Measurements from ENCODE around the gene MAL.

DNA sequence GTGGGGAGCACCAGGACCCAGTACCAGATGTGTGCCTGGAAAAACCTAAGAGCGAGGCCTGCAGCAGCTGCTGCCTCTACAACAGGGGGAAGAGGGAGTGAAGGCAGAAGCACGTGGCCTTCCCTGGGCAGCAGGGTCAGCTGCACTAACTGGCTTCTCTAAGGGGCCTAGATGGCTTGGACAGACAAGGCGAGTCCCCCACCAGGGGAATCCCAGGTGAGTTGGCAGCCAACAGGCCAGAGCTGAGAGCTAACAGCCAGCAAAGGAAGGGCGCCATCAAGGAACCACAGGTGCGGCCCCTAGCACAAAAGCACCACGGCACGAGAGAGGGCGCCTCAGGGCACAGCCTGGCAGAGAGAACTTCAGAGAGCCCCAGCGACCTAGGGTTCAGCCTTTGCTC, 19.8 kb upstream of the MAL start:
- TF ChIP-seq TCF4 (CRISPR knock-in tag; IDR thresholded peaks at IDR 0.05; ENCODE audit: borderline replicate concordance) (no peak), ZFP3 (CRISPR knock-in tag; IDR thresholded peaks at IDR 0.05) (no peak), ARNTL (CRISPR knock-in tag; IDR thresholded peaks at IDR 0.05; ENCODE audit: borderline replicate concordance, low read depth) (no peak), ZNF70 (CRISPR knock-in tag; IDR thresholded peaks at IDR 0.05) (no peak), ESRRG (CRISPR knock-in tag; IDR thresholded peaks at IDR 0.05) (no peak)
- TF ChIP-seq, protein P1, sequence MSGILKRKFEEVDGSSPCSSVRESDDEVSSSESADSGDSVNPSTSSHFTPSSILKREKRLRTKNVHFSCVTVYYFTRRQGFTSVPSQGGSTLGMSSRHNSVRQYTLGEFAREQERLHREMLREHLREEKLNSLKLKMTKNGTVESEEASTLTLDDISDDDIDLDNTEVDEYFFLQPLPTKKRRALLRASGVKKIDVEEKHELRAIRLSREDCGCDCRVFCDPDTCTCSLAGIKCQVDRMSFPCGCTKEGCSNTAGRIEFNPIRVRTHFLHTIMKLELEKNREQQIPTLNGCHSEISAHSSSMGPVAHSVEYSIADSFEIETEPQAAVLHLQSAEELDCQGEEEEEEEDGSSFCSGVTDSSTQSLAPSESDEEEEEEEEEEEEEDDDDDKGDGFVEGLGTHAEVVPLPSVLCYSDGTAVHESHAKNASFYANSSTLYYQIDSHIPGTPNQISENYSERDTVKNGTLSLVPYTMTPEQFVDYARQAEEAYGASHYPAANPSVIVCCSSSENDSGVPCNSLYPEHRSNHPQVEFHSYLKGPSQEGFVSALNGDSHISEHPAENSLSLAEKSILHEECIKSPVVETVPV (CRISPR knock-in tag; IDR thresholded peaks at IDR 0.05): no peak
